HUES64 (cell line): ENCODE results near the gene CTNNA3.

Source experiments
- H3K27ac ChIP-seq: 2 replicates; pipeline ENCODE4 v1.7.0; 2013; ENCODE audit warnings: low read depth, low read length, inconsistent platforms
- H3K27me3 ChIP-seq: 2 replicates; pipeline ENCODE4 v1.6.1; 2013; ENCODE audit warnings: mild to moderate bottlenecking, low read length; ENCODE audit not compliant: insufficient read depth
- H3K36me3 ChIP-seq: 2 replicates; pipeline ENCODE4 v1.6.1; 2013; ENCODE audit warnings: mild to moderate bottlenecking, low read length; ENCODE audit not compliant: insufficient read depth
- H3K4me1 ChIP-seq: 2 replicates; pipeline ENCODE4 v1.6.1; 2013; ENCODE audit warnings: mild to moderate bottlenecking, low read length, moderate library complexity; ENCODE audit not compliant: insufficient read depth
- H3K4me3 ChIP-seq: 2 replicates; pipeline ENCODE4 v1.5.1; 2013; ENCODE audit warnings: mild to moderate bottlenecking, low read length, moderate library complexity
- H3K9ac ChIP-seq: 2 replicates; pipeline ENCODE4 v1.6.1; 2013; ENCODE audit warnings: mild to moderate bottlenecking, low read depth, low read length
- H3K9me3 ChIP-seq: 2 replicates; pipeline ENCODE4 v1.6.1; 2013; ENCODE audit warnings: low read depth, low read length; ENCODE audit not compliant: insufficient read depth
- WGBS: fragments of 150-250, 120-280 bp; methylation state at CpG from one replicate; pipeline ENCODE4 v1.1.7; 2013; ENCODE audit warnings: missing lambda C conversion rate; 5-methylcytosine and 5-hydroxymethylcytosine counted together

The CTNNA3 gene

DNA sequence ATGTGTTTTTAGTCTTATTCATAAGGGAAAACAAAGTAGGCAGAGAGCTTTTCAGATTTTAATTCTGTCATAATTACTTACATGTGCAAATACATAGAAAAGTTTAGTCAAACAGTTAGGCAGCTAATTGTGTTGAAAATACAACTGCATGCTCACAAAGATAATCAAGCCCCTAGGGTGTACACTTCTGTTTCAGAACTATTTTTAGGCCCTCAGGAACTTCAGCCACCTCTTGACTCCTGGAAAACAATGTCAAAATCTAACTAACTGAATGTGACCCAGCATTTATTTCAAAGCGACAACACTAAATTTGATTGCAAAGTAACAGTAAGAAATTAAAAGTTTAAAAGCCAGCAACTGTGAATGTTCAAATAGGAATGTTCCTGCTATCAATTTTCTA is 1369.1 kb downstream of the CTNNA3 start:
- H3K4me3 ChIP-seq = no peak overlapping the region
- no peaks in the 10 kb centered on the region for H3K36me3 ChIP-seq
- H3K4me1 ChIP-seq = no peaks in the 10 kb centered on the region; the same call in 1 of the 2 replicates
- H3K27me3 ChIP-seq = no peaks in the 10 kb centered on the region
- no peak overlapping the region for H3K9ac ChIP-seq
- H3K9me3 ChIP-seq = no peaks in the 10 kb centered on the region
- H3K27ac ChIP-seq = no peak overlapping the region
- WGBS = 100% methylated on average over 1 of the region's 1 CpG

DNA sequence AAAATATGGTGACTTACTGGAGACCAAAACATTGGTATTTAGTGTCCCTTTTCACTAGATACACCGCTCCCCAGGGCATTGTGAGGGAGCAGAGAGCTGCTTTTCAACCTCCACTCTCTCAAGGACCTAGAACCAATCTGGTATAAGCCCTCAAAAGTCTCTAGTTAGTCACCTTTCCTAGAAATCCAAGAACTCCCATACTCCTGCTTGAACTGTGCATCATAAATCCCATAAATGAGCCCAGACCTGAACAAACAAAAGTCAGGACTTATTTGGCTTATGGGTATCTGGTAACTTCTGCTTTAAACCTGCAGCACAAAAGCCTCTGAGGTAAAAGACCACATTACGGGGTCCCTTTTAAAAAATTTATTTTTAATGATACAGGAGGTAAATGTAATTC is 1373.2 kb downstream of the CTNNA3 start:
- Histone ChIP-seq H3K4me1 (no peaks in the 10 kb centered on the region; the same call in 1 of the 2 replicates), H3K4me3 (no peak overlapping the region), H3K27me3 (no peaks in the 10 kb centered on the region), H3K27ac (no peak overlapping the region), H3K9me3 (no peaks in the 10 kb centered on the region), H3K36me3 (no peaks in the 10 kb centered on the region), H3K9ac (no peak overlapping the region)
- WGBS = 100% methylated on average over 1 of the region's 2 CpGs

DNA sequence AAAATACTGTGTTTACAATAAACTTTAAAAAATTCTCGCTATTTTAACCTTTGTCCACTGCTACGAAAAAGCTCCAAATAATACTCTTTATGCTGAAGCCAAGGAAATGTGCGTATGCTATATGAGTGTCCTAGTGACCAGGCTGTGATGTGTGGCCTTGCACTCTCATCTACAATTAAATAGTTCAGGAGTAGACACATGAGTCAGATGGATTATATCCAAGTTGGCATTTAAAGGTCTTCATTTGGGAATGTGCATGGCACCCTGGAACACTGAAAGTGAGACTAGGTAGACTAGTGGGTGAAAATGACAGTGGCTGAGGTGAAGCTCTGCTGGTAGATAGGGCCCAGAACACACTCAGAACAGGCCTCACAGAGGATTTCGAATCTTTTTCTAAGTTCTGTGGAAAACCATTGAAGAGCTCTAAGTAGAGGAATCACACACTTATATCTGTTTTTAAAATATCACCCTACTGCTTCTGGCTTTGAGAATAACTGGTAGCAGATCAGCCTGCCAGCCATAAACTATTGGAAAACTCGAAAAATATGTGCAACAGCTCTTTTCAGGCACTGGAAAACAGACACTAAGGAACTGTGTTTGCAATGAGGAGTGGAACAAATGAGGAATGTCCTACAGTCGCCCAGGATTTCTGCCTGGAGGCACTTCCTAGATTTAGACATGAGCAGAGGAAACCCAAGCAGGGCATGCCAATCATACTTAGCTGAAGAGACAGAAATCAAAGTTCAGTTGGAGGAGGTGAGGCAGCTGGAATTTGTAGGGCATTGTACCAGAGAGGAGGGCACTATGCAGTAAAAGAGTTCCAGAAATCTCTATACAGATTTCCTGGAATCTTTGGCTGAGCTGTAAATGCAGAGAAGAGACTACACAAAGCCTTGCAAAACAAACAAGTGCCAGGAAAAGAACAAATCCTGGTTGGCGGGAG is 1374.0 kb downstream of the CTNNA3 start:
- no peak overlapping the region for H3K4me3 ChIP-seq
- H3K27me3 ChIP-seq = no peaks in the 10 kb centered on the region
- H3K9ac ChIP-seq = no peak overlapping the region
- no peak overlapping the region for H3K27ac ChIP-seq
- H3K9me3 ChIP-seq = no peaks in the 10 kb centered on the region
- no peaks in the 10 kb centered on the region for H3K36me3 ChIP-seq
- no peaks in the 10 kb centered on the region; the same call in 1 of the 2 replicates for H3K4me1 ChIP-seq
- WGBS = 92% methylated on average over 7 of the region's 7 CpGs

DNA sequence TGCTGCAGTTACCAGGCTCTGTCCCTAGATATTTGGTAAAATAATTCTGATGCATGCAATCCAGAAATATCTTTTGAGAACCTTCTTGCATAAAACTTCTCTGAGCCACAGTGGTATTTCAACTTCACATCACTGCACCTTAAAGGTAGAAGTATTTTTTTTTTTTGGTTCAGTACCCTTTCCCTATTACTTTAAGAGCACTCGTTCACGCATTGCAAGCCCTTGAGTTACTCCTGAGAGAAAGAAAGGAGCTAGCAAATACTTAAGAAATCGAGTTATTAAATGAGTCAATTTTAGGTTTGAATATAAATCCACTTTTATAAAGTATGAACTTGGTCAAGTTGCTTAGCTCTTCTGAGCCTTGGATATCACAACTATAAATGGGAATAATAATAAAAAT is 1377.2 kb downstream of the CTNNA3 start:
- no peaks in the 10 kb centered on the region for H3K36me3 ChIP-seq
- no peak overlapping the region for H3K4me3 ChIP-seq
- no CpG with 5 or more reads among the region's 3 CpGs for WGBS
- H3K9ac ChIP-seq = no peak overlapping the region
- no peaks in the 10 kb centered on the region for H3K27me3 ChIP-seq
- no peak overlapping the region for H3K27ac ChIP-seq
- H3K4me1 ChIP-seq = no peaks in the 10 kb centered on the region; the same call in 1 of the 2 replicates
- H3K9me3 ChIP-seq = no peaks in the 10 kb centered on the region

DNA sequence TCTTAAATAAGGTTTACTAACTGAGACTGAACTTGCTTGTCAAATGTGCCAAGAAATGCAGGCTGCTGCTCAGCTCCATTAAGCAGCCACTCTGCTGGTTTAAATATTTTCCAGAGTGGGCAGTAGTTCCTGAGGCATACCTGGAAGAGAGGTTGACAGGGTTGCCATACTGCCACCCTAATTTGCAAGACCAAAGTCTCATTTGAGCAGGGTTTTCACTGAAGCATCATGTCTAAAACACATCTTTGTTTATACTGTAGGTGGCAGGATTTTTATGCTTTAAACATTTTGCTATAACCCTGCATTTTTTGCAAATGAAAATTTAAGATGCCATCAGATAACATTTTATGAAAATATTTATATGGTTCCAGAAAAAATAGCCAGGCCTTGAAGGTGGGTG is 1388.2 kb downstream of the CTNNA3 start:
- Histone ChIP-seq H3K9me3 (no peaks in the 10 kb centered on the region), H3K4me3 (no peak overlapping the region), H3K27ac (no peak overlapping the region), H3K36me3 (no peaks in the 10 kb centered on the region), H3K4me1 (no peaks in the 10 kb centered on the region), H3K9ac (no peak overlapping the region), H3K27me3 (no peaks in the 10 kb centered on the region)

DNA sequence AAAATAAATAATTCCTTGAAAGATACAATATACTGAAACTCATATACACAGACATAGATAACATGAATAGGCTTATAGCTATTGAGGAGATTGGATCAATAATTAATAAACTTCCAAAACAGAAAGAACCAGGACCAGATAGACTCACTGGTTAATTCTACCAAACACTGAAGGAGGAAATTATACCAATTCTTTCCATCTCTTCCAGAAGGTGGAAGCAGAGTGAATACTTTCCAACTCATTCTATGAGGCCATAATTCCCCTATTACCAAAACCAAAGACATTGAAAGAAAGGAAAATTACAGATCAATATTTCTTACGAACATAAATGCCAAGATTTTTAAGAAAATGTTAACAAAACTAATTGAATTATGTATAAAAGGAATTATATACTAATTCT is 1394.9 kb downstream of the CTNNA3 start:
- Histone ChIP-seq H3K9ac (no peak overlapping the region), H3K36me3 (no peaks in the 10 kb centered on the region), H3K4me1 (no peaks in the 10 kb centered on the region), H3K27ac (no peak overlapping the region), H3K27me3 (no peaks in the 10 kb centered on the region), H3K9me3 (no peaks in the 10 kb centered on the region), H3K4me3 (no peak overlapping the region)
- no CpG with 5 or more reads among the region's 1 CpG for WGBS

DNA sequence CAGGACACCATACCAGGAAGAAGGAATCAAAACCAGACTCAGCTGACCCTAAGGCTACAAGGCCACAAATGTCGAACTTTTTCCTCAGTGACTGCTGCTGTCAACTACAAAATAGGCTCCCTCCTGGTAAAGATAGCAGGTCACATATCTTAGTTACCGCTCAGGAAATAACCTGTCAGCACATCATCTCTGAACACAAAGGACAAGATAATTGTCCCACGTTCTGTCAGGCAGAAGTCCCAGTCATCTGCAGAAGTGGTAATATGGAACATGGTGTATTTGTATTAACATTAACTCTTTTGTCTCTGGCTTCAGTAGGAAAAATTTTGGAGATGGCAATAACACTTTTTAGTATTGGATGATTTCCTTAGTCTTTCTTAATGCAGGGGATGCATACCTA is 1400.4 kb downstream of the CTNNA3 start:
- Histone ChIP-seq H3K27me3 (no peaks in the 10 kb centered on the region), H3K4me3 (no peak overlapping the region), H3K9ac (no peak overlapping the region), H3K9me3 (no peaks in the 10 kb centered on the region), H3K27ac (no peak overlapping the region), H3K4me1 (no peaks in the 10 kb centered on the region), H3K36me3 (no peaks in the 10 kb centered on the region)
- WGBS = 83% methylated on average over 3 of the region's 3 CpGs

DNA sequence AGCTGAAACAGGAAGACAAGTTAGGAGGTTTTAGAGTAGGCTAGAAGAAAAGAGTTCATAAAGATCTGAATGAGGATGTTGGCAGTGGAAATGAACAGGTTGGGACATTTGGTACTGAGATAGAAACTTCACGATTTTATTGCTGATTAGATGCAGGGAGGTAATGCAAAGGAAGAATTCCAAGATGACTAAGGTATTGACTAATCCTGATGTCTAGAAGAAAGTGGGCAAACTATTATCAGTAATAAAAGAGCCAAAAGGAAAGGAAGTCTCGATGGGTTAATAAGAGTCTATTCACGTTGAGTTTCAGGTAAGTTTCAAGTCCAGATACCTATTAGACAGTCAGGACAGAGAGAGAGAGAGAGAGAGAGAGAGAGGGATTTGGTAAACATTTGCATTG is 1401.5 kb downstream of the CTNNA3 start:
- H3K9ac ChIP-seq = no peak overlapping the region
- H3K4me3 ChIP-seq = no peak overlapping the region
- H3K27me3 ChIP-seq = no peaks in the 10 kb centered on the region
- H3K4me1 ChIP-seq = no peaks in the 10 kb centered on the region
- no peak overlapping the region for H3K27ac ChIP-seq
- WGBS = 92% methylated on average over 3 of the region's 3 CpGs
- no peaks in the 10 kb centered on the region for H3K36me3 ChIP-seq
- no peaks in the 10 kb centered on the region for H3K9me3 ChIP-seq

DNA sequence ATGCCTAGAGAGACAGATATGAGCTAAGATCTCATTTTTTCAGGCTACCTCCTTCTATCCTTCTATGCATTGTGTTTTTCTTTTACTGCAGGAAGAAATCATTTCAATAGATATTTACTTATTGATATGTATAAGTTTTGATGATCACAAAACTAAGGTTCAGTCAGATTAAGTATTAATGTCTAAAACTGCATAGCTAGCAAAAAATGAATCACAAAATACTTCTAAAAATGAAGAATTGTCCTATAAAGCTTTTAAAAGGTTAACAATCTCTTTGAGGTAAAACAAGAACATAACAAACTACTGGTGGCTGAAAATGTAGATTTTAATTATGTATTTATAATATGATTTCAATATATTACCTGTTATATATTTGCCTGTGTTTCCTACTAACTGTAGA is 1403.1 kb downstream of the CTNNA3 start:
- Histone ChIP-seq H3K9ac (no peak overlapping the region), H3K27ac (no peak overlapping the region), H3K36me3 (no peaks in the 10 kb centered on the region), H3K27me3 (no peaks in the 10 kb centered on the region), H3K4me3 (no peak overlapping the region), H3K9me3 (no peaks in the 10 kb centered on the region), H3K4me1 (no peaks in the 10 kb centered on the region)

DNA sequence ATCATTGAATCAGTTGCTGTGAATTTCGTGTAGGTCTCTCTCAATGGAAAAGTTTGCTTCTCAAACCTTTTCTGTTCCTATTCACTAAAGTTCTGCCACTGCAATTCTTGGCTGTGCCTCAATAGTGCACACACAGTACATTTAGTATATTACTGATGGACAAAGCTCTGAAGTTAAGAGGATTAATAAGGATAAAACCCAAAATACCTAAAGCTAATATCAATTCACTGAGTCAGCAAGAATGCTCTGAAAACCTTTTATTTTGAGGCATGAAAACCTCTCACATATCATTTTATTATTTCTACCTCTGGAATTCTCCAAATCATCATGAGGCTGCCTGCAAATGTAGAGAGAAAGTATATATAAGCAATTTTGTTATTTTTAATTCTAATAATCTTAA is 1403.5 kb downstream of the CTNNA3 start:
- Histone ChIP-seq H3K4me1 (no peaks in the 10 kb centered on the region), H3K27me3 (no peaks in the 10 kb centered on the region), H3K9ac (no peak overlapping the region), H3K27ac (no peak overlapping the region), H3K4me3 (no peak overlapping the region), H3K36me3 (no peaks in the 10 kb centered on the region), H3K9me3 (no peaks in the 10 kb centered on the region)
- 100% methylated on average over 1 of the region's 1 CpG for WGBS

DNA sequence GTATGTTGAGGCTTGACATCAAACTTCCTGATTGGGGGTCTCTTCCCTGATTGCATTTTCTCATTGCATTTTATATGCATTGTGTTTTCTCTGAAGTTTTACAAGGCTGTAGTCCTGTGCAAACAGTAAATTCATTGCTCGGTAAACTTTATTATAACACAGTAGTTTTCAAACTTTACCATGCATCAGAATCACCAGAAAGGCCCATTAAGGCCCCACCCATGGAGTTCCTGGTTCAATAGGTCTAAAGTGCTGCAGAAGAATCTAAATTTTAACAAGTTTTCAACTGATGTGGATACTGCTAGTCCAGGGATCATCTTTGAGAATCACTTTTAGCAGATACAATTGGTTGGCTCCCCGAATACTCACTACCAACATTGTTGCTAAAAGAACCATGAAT is 1404.9 kb downstream of the CTNNA3 start:
- 81% methylated on average over 2 of the region's 2 CpGs for WGBS
- no peaks in the 10 kb centered on the region for H3K27me3 ChIP-seq
- no peak overlapping the region for H3K27ac ChIP-seq
- no peaks in the 10 kb centered on the region for H3K9me3 ChIP-seq
- no peak overlapping the region for H3K9ac ChIP-seq
- H3K36me3 ChIP-seq = no peaks in the 10 kb centered on the region
- no peaks in the 10 kb centered on the region for H3K4me1 ChIP-seq
- no peak overlapping the region for H3K4me3 ChIP-seq

DNA sequence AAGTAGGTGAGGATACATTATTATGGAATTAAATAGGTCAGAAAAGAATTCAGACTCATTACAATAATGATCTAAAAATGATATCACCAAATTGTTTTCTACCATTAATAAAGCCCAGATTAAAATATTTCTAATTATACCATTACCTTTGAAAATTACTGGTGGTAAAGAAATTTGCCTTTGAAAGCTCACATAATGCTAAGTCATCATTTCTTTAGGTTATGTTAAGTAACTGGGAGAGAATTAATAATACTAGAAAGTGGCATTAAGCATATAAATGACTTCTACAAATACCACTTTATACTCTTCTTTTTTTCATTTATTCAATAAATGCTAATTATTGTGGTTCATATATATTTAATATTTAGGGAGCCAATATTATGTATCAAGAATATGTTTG is 1411.4 kb downstream of the CTNNA3 start:
- Histone ChIP-seq H3K36me3 (no peaks in the 10 kb centered on the region), H3K9ac (no peak overlapping the region), H3K9me3 (no peaks in the 10 kb centered on the region), H3K4me1 (no peaks in the 10 kb centered on the region), H3K4me3 (no peak overlapping the region), H3K27ac (no peak overlapping the region), H3K27me3 (no peaks in the 10 kb centered on the region)
